Measurements from ENCODE around the gene NOTUM.

DNA sequence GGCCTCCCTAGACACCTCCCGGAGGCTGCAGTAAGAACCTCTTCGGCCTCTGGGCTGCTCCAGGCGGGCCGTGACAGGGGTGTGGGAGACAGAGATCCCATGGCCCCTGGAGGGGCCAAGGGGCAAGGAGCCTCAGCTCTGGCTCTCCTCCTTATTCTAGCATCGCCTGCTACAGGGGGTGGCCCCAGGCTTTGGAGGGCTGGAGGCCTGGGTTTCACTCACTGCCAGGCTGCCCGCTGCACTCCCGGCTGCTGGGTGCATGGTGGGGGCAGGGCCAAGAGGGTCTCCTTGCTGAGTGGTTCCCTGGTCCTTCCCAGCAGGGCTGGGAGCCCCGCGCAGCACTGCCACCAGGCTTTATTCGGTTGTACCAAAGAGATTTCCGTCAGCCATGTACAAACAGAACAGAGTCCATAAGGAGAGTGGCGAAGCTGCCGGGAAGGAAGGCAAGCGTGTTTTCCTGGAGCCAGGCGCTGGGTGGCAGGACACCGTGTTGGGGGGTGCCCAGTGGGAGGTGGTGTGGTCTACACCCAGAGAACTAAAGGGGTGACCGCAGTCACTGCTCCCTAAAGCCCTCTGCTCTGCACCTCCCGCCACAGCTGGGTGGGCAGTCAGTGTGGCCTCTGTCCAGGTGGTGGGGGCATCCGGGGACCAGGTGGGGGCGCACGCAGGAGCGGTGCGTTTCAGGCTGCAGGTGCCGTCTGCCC is 56.9 kb downstream of the NOTUM start:
- TF ChIP-seq, protein P1, sequence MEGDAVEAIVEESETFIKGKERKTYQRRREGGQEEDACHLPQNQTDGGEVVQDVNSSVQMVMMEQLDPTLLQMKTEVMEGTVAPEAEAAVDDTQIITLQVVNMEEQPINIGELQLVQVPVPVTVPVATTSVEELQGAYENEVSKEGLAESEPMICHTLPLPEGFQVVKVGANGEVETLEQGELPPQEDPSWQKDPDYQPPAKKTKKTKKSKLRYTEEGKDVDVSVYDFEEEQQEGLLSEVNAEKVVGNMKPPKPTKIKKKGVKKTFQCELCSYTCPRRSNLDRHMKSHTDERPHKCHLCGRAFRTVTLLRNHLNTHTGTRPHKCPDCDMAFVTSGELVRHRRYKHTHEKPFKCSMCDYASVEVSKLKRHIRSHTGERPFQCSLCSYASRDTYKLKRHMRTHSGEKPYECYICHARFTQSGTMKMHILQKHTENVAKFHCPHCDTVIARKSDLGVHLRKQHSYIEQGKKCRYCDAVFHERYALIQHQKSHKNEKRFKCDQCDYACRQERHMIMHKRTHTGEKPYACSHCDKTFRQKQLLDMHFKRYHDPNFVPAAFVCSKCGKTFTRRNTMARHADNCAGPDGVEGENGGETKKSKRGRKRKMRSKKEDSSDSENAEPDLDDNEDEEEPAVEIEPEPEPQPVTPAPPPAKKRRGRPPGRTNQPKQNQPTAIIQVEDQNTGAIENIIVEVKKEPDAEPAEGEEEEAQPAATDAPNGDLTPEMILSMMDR (conservative IDR thresholded peaks at IDR 0.05 in 1 of 2, IDR thresholded peaks at IDR 0.05 in 1 of 2; ENCODE audit: low read depth in 1 of 2, low read length in 2 of 2), result no peak
- no peak for TF ChIP-seq EZH2 (IDR thresholded peaks at IDR 0.05; ENCODE audit: low read length, missing control alignments)
